ENCODE data around the gene MAML2.

GRCh38 chr11:96056576-96056975 is 286.4 kb downstream of the MAML2 start:
- TF ChIP-seq GATA3 (IDR thresholded peaks at IDR 0.05; ENCODE audit: low read depth, low read length), result no peak
- no peak for TF ChIP-seq GATA2 (IDR thresholded peaks at IDR 0.05; ENCODE audit: low read depth, low read length)
